Measurements from ENCODE around the gene CYP4F22. TPM values are rescaled to one million over a fixed set of nuclear protein-coding genes. Genes with fewer than 3 reads are reported as not detected.
"Not testable (repeated sequence)": the region's sequence is repeated elsewhere in the genome, so short reads cannot be mapped to it uniquely, and the experiment has no call there.

CYP4F22 gene
- total RNA-seq, 1 donor from 2014 or later: not detected

DNA sequence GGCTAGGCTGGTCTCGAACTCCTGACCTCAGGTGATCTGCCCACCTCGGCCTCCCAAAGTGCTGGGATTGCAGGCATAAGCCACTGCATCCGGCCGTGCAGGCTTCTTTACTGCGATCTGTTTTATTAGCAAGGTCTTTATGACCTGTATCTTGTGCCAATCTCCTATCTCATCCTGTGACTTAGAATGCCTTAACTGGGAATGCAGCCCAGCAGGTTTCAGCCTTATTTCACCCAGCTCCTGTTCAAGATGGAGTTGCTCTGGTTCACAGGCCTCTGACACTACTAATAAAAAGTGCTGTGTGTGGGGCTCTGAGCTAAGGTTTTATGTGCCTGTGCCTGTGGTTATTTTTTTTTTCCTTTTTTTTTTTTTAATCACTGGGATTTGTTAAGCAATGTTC is 22.6 kb upstream of the CYP4F22 start:
- ATAC-seq; intact Hi-C loops (cut with micrococcal nuclease); DNase-seq: not testable (repeated sequence)

DNA sequence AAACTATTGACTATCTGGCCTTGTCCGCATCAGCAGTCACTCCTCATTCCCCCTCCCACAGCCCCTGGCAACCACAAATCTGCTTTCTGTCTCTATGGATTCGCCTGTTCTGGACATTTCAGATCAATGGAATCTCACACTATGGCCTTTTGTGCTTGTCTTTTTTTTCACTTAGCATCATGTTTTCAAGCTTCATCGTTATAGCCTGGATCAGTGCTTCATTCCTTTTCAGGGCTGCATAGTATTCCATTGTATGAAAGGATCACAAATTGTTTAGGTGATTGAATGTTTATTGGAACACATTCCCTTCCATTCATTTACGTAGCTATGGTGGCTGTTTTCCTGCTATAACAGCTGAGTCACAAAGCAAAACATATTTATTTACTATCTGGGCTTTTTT is 21.3 kb upstream of the CYP4F22 start:
- ATAC-seq (no peak), DNase-seq (no peak)
- intact Hi-C loops (cut with micrococcal nuclease): no loop called here

DNA sequence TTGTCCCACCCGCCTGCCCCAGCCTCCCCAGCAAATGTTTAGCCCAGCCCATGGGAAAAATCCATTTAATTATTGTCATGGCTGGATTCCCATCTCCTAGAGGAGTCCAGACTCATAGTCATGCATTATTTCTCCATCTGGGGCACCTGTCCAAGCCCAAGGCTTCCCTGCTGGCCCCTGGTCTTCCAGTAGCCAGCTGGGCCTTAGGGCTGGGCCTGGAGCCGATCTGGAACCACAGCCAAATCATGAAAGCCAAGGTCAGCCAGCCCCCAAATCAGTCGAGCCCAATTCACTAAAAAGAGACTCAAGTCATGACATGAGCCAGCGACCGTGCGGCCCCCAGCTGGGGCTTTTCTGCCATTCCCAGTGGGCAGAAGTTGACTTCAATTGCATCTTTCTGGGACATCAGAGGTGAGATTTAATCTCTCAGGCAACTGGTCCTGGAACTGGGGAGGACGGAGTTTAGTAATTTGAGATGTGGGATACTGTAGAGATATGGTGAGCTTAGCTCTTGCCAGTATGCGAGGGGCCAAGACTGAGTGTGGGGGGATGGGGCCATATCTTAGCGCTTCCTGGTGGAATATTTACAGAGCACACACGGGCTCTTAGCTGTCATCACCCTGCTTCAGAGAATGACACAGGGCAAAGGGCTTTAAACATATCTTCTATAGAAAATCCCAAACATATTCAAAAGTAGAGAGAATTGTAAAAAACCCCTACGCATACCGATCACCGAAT is 19.7 kb upstream of the CYP4F22 start:
- ATAC-seq (peak; percentile 97), DNase-seq (peak; percentile 63)
- intact Hi-C loops (cut with micrococcal nuclease): no loop called here

DNA sequence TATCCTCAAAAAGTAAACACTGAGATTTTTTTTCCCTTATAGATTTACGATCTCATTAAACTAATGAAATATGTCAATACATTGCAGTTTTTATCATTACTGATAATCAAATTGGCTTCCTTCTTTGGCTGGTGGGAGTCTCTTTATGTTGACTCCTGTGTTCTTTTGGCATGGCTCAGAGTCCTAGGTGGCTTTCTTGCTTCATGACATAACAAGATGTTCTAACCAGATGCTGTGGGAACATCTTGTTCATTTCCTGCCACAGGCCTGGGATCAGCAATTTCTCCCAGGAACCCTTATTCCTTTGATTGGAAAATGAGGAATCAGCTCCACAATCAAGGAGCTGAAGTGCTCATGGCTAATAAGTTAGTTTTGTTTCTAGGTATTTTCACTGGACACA is 13.2 kb upstream of the CYP4F22 start:
- ATAC-seq (peak; percentile 46), DNase-seq (no peak)
- intact Hi-C loops (cut with micrococcal nuclease): no loop called here

- DNase-seq: no peak
- intact Hi-C loops (cut with micrococcal nuclease): no loop called here
- no peak for ATAC-seq
Observed at GRCh38 chr19:15498156-15498858, 10.0 kb upstream of the CYP4F22 start.

DNA sequence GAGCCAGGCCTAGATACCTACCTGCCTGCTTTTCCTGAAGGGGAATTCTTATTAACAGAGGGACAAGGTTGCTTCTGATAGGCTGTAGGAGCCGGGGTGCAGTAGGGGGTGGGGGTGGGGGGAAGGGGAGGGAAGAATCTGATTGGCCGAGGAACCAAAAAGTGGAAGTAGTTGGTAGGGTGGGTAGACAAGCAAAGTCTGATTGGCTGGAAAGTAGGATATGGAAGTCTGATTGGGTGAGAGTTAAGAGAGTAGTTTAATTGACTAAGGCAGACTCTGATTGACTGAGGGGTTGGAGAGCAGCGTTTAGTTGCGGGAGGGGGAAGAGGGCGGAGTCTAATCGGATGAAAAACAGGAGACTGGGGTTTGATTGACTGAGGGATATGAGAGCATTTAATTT is 9.4 kb upstream of the CYP4F22 start:
- ATAC-seq (no peak), DNase-seq (no peak)
- intact Hi-C loops (cut with micrococcal nuclease): no loop called here

DNA sequence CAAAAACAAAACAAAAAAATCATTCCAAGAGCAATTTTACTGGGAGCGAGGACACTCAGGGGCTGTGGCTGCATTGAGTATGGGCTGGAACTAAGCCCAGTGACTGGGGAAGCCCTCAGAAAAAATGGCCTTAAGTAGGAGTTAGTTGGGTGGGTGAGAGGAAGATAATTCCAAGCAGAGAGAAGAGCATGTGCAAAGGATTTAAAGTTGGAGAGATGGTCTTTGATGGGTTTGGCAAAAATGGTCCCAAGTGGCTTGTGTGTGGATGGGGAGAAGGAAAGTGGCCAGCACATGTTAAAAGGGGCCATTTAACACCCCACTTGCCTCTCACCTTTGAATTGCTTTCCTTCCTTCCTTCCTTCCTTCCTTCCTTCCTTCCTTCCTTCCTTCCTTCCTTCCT is 6.7 kb upstream of the CYP4F22 start:
- ATAC-seq (no peak), DNase-seq (no peak)
- intact Hi-C loops (cut with micrococcal nuclease): no loop called here

GRCh38 chr19:15502264-15502663 is 6.1 kb upstream of the CYP4F22 start:
- intact Hi-C loops (cut with micrococcal nuclease): no loop called here
- ATAC-seq: no peak
- no peak for DNase-seq

DNA sequence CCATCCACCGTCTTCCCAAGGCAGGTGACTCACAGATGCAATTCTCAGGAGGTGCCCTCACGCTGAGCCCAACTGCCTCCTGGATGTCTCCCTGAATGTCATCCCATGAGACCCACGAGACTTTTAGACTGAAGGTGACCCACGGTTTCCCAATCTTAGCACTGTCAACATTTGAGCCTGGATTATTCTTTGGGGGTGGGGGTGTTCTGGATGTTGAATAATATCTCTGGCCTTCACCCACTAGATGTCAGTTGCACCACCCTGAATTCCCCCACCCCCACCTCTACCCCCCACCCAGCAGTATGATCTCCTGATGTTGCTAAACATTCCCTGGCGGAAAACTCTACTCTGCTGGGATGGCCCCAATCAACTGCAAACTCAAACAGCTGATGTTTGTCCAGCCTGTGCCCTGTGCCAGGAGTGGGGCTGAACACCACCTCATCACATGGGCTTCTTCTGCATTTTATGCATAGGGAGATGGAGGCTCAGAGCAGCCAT is 2.2 kb upstream of the CYP4F22 start:
- intact Hi-C loops (cut with micrococcal nuclease): no loop called here
- ATAC-seq (no peak), DNase-seq (no peak)

GRCh38 chr19:15507068-15508034 is 974 bp upstream of the CYP4F22 start:
- ATAC-seq: no peak
- DNase-seq: no peak
- intact Hi-C loops (cut with micrococcal nuclease): no loop called here

DNA sequence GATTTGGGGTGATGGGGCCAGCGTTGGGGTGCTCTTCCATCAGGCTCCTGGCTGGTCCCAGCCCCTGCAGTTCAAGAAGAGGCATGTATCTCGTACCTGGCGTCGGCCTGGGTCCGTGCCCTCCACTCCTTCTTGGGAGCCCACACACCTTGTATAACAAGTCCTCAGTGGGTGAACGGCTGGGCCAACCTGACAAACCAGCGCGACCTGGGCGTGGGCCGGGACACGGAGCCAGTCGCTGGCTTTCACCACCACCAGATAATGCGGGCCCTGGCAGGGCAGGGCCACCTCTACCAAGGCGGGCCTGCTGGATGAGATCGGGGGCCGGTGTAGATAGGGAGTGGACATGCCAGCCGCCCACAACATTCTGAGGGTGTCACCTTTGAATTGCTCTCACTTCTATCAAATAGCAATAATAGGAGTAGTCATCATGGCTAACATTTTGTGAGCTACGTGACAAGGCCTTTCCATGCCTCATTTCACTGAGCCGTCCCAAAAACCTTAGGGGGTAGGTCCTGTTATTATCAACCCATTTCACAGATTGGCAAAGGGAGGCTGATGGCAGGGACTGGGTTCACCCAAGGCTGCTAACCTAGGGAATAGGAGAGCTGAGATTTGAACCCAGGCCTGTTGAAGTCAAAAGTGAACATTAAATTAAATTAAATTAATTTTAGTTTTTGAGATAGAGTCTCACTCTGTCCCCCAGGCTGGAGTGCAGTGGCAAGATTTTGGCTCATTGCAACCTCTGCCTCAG is 3.5 kb downstream of the CYP4F22 start:
- ATAC-seq: no peak
- no peak for DNase-seq
- intact Hi-C loops (cut with micrococcal nuclease): no loop called here

GRCh38 chr19:15515227-15515625 is 6.9 kb downstream of the CYP4F22 start:
- ATAC-seq; DNase-seq; intact Hi-C loops (cut with micrococcal nuclease): not testable (repeated sequence)

- ATAC-seq: no peak
- intact Hi-C loops (cut with micrococcal nuclease): no loop called here
- DNase-seq: no peak
Observed at GRCh38 chr19:15516363-15516762, 8.0 kb downstream of the CYP4F22 start.

DNA sequence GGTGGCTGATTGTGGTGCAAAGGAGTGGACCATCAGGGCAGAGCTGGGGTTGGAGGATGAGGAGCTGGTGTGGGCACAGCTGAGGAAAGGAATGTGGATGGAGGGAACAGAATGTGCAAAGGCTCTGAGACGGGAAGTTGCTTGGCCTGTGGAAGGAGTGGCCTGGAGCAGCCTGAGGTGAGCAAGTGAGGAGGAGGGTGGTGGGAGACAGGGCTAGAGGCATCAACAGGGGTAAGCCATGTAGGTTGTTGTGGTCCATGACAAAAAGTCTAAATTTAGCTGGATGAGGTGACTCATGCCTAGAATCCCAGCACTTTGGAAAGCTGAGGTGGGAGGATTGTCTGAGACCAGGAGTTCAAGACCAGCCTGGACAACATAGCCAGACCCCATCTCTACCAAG is 9.5 kb downstream of the CYP4F22 start:
- no peak for DNase-seq
- intact Hi-C loops (cut with micrococcal nuclease): no loop called here
- ATAC-seq: no peak

GRCh38 chr19:15519433-15519976 is 11.2 kb downstream of the CYP4F22 start:
- no peak for DNase-seq
- no peak for ATAC-seq
- intact Hi-C loops (cut with micrococcal nuclease): no loop called here

GRCh38 chr19:15524781-15525180 is 16.5 kb downstream of the CYP4F22 start:
- ATAC-seq (no peak), DNase-seq (no peak)
- intact Hi-C loops (cut with micrococcal nuclease): no loop called here

DNA sequence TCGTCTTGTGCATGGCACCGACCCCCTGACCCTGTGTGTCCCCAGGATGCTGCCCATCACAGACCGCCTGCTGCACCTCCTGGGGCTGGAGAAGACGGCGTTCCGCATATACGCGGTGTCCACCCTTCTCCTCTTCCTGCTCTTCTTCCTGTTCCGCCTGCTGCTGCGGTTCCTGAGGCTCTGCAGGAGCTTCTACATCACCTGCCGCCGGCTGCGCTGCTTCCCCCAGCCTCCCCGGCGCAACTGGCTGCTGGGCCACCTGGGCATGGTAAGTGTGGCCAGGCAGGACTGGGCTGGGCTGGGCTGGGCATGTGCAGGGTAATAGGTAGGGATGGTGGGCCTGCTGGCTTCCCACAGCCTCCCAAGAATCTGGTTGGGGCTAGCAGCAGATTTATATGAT is 17.0 kb downstream of the CYP4F22 start:
- intact Hi-C loops (cut with micrococcal nuclease): no loop called here
- ATAC-seq (no peak), DNase-seq (no peak)

GRCh38 chr19:15526408-15526807 is 18.1 kb downstream of the CYP4F22 start:
- ATAC-seq (no peak), DNase-seq (no peak)
- intact Hi-C loops (cut with micrococcal nuclease): no loop called here

GRCh38 chr19:15527705-15528104 is 19.4 kb downstream of the CYP4F22 start:
- no peak for ATAC-seq
- no peak for DNase-seq
- intact Hi-C loops (cut with micrococcal nuclease): no loop called here

Measured in left ventricle myocardium superior (tissue), 1 donor.